ENCODE results near the gene NIPSNAP3A.

GRCh38 chr9:104798209-104798995 lies 50.9 kb downstream of the NIPSNAP3A start:
- TF ChIP-seq RCOR1 (IDR thresholded peaks at IDR 0.05; ENCODE audit: low read depth, low read length) (no peak), RARB (CRISPR knock-in tag; IDR thresholded peaks at IDR 0.05) (no peak), FOSB (CRISPR knock-in tag; IDR thresholded peaks at IDR 0.05) (no peak), POLR2A (IDR thresholded peaks at IDR 0.05; ENCODE audit: low read length) (no peak), SMC3 (IDR thresholded peaks at IDR 0.05) (no peak), KDM1A (IDR thresholded peaks at IDR 0.05; ENCODE audit: low read depth) (no peak)
- TF ChIP-seq, protein P1, sequence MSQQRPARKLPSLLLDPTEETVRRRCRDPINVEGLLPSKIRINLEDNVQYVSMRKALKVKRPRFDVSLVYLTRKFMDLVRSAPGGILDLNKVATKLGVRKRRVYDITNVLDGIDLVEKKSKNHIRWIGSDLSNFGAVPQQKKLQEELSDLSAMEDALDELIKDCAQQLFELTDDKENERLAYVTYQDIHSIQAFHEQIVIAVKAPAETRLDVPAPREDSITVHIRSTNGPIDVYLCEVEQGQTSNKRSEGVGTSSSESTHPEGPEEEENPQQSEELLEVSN (IDR thresholded peaks at IDR 0.05; ENCODE audit: borderline replicate concordance, low read depth), result no peak
- TF ChIP-seq, protein P2, sequence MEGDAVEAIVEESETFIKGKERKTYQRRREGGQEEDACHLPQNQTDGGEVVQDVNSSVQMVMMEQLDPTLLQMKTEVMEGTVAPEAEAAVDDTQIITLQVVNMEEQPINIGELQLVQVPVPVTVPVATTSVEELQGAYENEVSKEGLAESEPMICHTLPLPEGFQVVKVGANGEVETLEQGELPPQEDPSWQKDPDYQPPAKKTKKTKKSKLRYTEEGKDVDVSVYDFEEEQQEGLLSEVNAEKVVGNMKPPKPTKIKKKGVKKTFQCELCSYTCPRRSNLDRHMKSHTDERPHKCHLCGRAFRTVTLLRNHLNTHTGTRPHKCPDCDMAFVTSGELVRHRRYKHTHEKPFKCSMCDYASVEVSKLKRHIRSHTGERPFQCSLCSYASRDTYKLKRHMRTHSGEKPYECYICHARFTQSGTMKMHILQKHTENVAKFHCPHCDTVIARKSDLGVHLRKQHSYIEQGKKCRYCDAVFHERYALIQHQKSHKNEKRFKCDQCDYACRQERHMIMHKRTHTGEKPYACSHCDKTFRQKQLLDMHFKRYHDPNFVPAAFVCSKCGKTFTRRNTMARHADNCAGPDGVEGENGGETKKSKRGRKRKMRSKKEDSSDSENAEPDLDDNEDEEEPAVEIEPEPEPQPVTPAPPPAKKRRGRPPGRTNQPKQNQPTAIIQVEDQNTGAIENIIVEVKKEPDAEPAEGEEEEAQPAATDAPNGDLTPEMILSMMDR (IDR thresholded peaks at IDR 0.05), result no peak

Data from A549 (cell line).